Breast epithelium (tissue), 4 donors: ENCODE data around the gene MGME1. TPM values are rescaled to one million over a fixed set of nuclear protein-coding genes. Genes with fewer than 3 reads are reported as not detected.

Source experiments
- DNase-seq, 2 donors: peaks; one replicate each; pipeline ENCODE4 v3.0.0-alpha.2; 2019; ENCODE audit warnings: low spot score in 2 of 2
- H3K27ac ChIP-seq, 2 donors: fragments of 200-600 bp; sonication (generic) in 1 of 2; one replicate each; pipeline ENCODE4 v1.5.1; 2016 to 2019; ENCODE audit warnings: mild to moderate bottlenecking in 1 of 2
- H3K27me3 ChIP-seq, 2 donors: fragments of 200-600 bp; sonication (generic) in 1 of 2; one replicate each; pipeline versions ENCODE4 v1.5.1 to v1.6.0; 2017 to 2019; ENCODE audit warnings: control low read depth in 1 of 2, mild to moderate bottlenecking in 1 of 2
- H3K36me3 ChIP-seq: fragments of 200-600 bp; one replicate; pipeline ENCODE4 v1.5.1; 2019
- H3K4me1 ChIP-seq, 2 donors: fragments of 200-600 bp; sonication (generic); one replicate each; pipeline ENCODE4 v1.5.1; 2016 to 2019; ENCODE audit warnings: control low read depth in 1 of 2
- H3K4me3 ChIP-seq, 3 donors: fragments of 200-600 bp; sonication (generic); 1 replicate in 2 of 3; 2 replicates in 1 of 3; pipeline ENCODE4 v1.5.1; 2016 to 2019; ENCODE audit warnings: mild to moderate bottlenecking in 3 of 3, moderate library complexity in 2 of 3
- H3K9me3 ChIP-seq, 2 donors: fragments of 200-600 bp; sonication (generic) in 1 of 2; one replicate each; pipeline ENCODE4 v1.5.1; 2016 to 2019; ENCODE audit warnings: control low read depth in 1 of 2
- POLR2A ChIP-seq: fragments of 450-650 bp; IDR thresholded peaks from one replicate; pipeline ENCODE4 v1.6.1; 2016; ENCODE audit warnings: antibody characterized with exemption, mild to moderate bottlenecking, moderate library complexity
- POLR2AphosphoS5 ChIP-seq, 3 donors: sonication (generic); formaldehyde crosslinking; IDR thresholded peaks; one replicate each; pipeline ENCODE4 v1.6.1; 2017; ENCODE audit warnings: antibody characterized with exemption in 3 of 3
- intact Hi-C: fragments of 100-400 bp; cut with DNase I; formaldehyde crosslinking; loops from one replicate; pipeline ENCODE4 v1.15.1; 2023; ENCODE audit warnings: low total_unique reads
- total RNA-seq, 3 donors: library from RNA; depleted of rRNA; stranded (reverse); fragments of >200 nt; gene quantifications; one replicate each; pipeline ENCODE4 v1.1.0, GENCODE V29; 2016
- TF ChIP-seq, protein P1 (sequence below), 3 donors: fragments of 450-650 bp; IDR thresholded peaks; one replicate each; pipeline ENCODE4 v1.5.1; 2016 to 2017; ENCODE audit warnings: antibody characterized with exemption in 3 of 3, mild to moderate bottlenecking in 3 of 3, moderate library complexity in 3 of 3

MGME1 gene
- total RNA-seq, 3 donors from 2014 or later = 7.8 to 26.2 (median 18.7) TPM

DNA sequence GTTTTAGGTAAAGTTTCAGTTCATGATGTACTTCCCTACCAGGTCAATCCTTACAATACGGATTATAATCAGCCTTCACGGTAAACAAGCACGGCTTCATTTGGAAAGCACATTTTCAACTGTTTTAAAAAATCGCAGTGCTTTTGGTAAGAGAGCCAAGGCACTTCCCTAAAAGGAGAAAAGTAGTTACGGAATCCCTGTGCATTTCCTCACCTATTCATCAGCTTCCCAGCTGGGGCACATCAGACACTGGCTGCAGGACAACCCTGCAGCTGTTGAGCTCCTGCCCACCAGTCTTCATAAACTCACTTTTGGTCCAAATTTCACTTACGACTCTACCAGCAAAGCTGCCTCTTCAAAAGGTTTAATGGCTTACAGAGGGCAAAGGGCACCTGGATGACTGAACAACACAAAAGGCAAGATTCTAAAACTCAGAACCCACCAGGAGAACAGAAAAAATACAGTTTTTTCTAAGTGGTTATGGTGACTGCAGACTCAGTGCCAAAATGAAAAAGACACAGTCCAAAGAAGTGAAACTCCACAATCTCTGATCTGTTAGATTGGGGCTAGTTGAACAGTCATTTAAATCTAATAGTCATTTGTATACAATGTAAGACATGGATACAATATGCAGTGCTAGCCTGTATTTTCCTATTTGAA, 7.8 kb upstream of the MGME1 start:
- TF ChIP-seq POLR2AphosphoS5 (IDR thresholded peaks at IDR 0.05) = peak in 1 of 3 donors; percentile 44
- TF ChIP-seq, protein P1, sequence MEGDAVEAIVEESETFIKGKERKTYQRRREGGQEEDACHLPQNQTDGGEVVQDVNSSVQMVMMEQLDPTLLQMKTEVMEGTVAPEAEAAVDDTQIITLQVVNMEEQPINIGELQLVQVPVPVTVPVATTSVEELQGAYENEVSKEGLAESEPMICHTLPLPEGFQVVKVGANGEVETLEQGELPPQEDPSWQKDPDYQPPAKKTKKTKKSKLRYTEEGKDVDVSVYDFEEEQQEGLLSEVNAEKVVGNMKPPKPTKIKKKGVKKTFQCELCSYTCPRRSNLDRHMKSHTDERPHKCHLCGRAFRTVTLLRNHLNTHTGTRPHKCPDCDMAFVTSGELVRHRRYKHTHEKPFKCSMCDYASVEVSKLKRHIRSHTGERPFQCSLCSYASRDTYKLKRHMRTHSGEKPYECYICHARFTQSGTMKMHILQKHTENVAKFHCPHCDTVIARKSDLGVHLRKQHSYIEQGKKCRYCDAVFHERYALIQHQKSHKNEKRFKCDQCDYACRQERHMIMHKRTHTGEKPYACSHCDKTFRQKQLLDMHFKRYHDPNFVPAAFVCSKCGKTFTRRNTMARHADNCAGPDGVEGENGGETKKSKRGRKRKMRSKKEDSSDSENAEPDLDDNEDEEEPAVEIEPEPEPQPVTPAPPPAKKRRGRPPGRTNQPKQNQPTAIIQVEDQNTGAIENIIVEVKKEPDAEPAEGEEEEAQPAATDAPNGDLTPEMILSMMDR (IDR thresholded peaks at IDR 0.05) = no peak
- DNase-seq = no peak
- H3K27me3 ChIP-seq = no peaks in the 10 kb centered on the region
- H3K9me3 ChIP-seq = no peaks in the 10 kb centered on the region
- peak overlapping the region in 2 of 3 donors; percentile 8 to 27 for H3K4me3 ChIP-seq
- intact Hi-C loops = no loop called here
- H3K27ac ChIP-seq = peak overlapping the region; percentile 27 to 39
- H3K4me1 ChIP-seq = peaks cover 0 to 3% of the 10 kb centered on the region in 2 donors
- no peaks in the 10 kb centered on the region for H3K36me3 ChIP-seq

DNA sequence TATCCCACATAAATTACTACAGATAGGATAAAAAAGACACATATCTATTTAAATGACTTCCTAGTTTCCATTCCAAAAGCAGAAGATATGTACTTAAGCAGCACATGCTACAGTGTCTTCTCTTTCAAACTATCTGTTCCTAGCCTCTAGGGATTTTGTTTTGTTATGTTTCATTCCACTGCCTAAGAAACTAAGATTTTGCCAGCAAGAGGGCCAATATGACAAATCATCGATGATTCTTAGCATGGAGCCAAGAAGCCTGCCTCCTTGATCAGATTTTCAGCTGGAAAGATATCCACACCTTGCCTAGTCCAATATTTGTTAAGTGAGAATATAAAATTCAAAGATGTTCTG, 7.3 kb upstream of the MGME1 start:
- Histone ChIP-seq H3K36me3 (no peaks in the 10 kb centered on the region), H3K9me3 (no peaks in the 10 kb centered on the region), H3K27ac (peak overlapping the region; percentile 27 to 39), H3K27me3 (no peaks in the 10 kb centered on the region), H3K4me1 (peaks cover 0 to 3% of the 10 kb centered on the region in 2 donors), H3K4me3 (peak overlapping the region in 1 of 3 donors; percentile 27)
- intact Hi-C loops = no loop called here
- no peak for DNase-seq
- TF ChIP-seq POLR2A = no peak

DNA sequence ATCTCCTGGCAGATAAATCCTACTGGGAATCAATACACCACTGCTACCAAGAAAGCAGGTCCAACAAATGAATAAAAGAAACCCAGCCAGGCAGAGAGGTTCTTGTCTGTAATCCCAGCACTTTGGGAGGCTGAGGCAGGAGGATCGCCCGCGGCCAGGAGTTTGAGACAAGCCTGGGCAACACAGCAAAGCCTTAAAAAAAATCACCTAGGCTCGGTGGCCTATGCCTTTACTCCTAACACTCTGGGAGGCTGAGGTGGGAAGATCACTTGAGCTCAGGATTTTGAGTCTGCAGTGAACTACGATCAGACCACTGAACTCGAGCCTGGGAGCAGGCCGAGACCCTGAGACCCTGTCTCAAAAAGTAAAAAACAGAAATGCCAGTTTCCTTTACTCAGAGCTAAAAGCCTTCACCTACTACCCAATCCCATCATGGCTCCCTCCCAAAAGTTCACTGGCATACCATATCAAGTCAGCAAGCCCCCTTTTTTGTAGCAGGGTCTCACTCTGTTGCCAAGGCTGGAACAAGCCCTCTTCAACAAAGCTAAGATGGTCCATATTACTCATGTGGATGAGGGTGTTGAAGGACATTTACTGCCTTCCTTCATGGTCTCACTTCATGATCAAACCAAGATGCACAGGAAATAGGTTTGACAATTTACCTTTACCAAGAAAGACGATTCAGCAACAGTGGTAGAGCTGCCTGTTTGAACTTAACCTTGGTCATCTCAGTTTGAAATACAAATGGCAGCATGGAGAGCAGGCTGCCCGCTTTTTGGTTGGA, 5.5 kb upstream of the MGME1 start:
- no peaks in the 10 kb centered on the region for H3K36me3 ChIP-seq
- no peak for DNase-seq
- H3K4me1 ChIP-seq = peaks cover 0 to 3% of the 10 kb centered on the region in 2 donors
- TF ChIP-seq, protein P1 (IDR thresholded peaks at IDR 0.05) = no peak
- TF ChIP-seq POLR2AphosphoS5 (IDR thresholded peaks at IDR 0.05) (no peak), POLR2A (no peak)
- no peaks in the 10 kb centered on the region for H3K9me3 ChIP-seq
- peak overlapping the region; percentile 27 to 43 for H3K27ac ChIP-seq
- no peak overlapping the region for H3K4me3 ChIP-seq
- H3K27me3 ChIP-seq = no peaks in the 10 kb centered on the region
- intact Hi-C loops = no loop called here

DNA sequence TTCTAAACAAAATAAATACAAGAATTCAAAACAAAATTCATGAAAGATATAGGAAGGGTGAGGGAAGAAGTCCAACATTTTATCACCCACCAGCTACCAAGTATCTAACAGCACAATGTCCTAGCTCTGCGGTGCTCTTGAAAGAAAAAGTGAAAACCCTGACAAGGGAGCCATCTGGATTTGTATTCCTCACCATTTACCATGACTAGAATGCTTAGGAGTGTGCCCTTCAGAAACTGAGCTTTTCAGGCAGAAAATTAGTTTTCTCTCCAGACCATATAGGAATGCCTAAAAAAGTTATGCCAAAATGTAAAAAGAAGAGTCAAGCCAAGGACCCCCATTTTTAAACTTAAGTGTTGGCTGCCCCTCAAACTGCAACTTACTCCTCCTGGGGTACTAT, 4.7 kb upstream of the MGME1 start:
- H3K27me3 ChIP-seq = no peaks in the 10 kb centered on the region
- DNase-seq = no peak
- peaks cover 0 to 3% of the 10 kb centered on the region in 2 donors for H3K4me1 ChIP-seq
- H3K9me3 ChIP-seq = no peaks in the 10 kb centered on the region
- intact Hi-C loops = no loop called here
- H3K4me3 ChIP-seq = no peak overlapping the region
- TF ChIP-seq POLR2A = no peak
- TF ChIP-seq, protein P1 (IDR thresholded peaks at IDR 0.05) = no peak
- no peak for TF ChIP-seq POLR2AphosphoS5 (IDR thresholded peaks at IDR 0.05)
- H3K36me3 ChIP-seq = no peaks in the 10 kb centered on the region
- peak overlapping the region in 1 of 2 donors; percentile 33 for H3K27ac ChIP-seq

DNA sequence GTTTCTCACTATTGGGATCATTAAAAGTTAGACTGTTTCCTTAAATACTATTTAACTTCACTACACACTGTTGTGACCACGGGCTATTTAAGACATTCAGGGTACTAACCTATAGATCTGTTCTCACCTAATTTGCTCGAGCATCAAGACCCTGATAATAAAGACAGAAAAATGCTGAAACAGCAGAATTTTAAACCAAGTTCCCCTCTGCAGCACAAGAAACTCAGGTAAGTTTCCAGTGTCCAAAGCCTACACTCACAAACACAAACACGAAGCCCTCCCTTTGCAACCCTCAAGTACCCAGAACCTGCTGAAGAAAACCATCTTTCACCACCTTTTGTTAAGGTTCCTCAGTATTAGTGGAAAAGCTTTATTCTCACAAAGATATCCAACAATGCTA, 4.2 kb upstream of the MGME1 start:
- TF ChIP-seq POLR2AphosphoS5 (IDR thresholded peaks at IDR 0.05) = no peak
- TF ChIP-seq POLR2A = no peak
- TF ChIP-seq, protein P1 (IDR thresholded peaks at IDR 0.05) = no peak
- peak overlapping the region in 1 of 2 donors; percentile 33 for H3K27ac ChIP-seq
- H3K9me3 ChIP-seq = no peaks in the 10 kb centered on the region
- intact Hi-C loops = no loop called here
- no peak for DNase-seq
- H3K4me1 ChIP-seq = peaks cover 0 to 3% of the 10 kb centered on the region in 2 donors
- no peaks in the 10 kb centered on the region for H3K36me3 ChIP-seq
- no peaks in the 10 kb centered on the region for H3K27me3 ChIP-seq
- H3K4me3 ChIP-seq = peak overlapping the region in 1 of 3 donors; percentile 91
